Cardiac muscle cell (in vitro differentiated cells and primary cell): ENCODE data around the gene SNUPN. TPM values are rescaled to one million over a fixed set of nuclear protein-coding genes. Genes with fewer than 3 reads are reported as not detected.
"Not testable (repeated sequence)": the region's sequence is repeated elsewhere in the genome, so short reads cannot be mapped to it uniquely, and the experiment has no call there.

Experiments used
- DNase-seq, 2 donors: peaks; one replicate each; pipeline versions ENCODE4 v3.0.0 to v3.0.0-alpha.2; 2010 to 2017; ENCODE audit warnings: low read depth in 1 of 2, low spot score in 1 of 2
- H3K27ac ChIP-seq: fragments of 200-600 bp; sonication (generic); 2 replicates; pipeline ENCODE4 v1.5.1; 2016
- H3K27me3 ChIP-seq: fragments of 200-600 bp; sonication (generic); 2 replicates; pipeline ENCODE4 v1.6.0; 2016; ENCODE audit warnings: control low read depth
- H3K36me3 ChIP-seq: fragments of 200-600 bp; sonication (generic); 2 replicates; pipeline ENCODE4 v1.5.1; 2016; ENCODE audit warnings: control low read depth
- H3K4me1 ChIP-seq: fragments of 200-600 bp; sonication (generic); 2 replicates; pipeline ENCODE4 v1.8.1; 2017; ENCODE audit warnings: low read depth, mild to moderate bottlenecking, mixed run types
- H3K4me3 ChIP-seq: fragments of 200-600 bp; sonication (generic); 2 replicates; pipeline ENCODE4 v1.5.1; 2016; ENCODE audit warnings: mild to moderate bottlenecking
- H3K9me3 ChIP-seq: fragments of 200-600 bp; sonication (generic); 2 replicates; pipeline ENCODE4 v1.5.1; 2017; ENCODE audit warnings: low read depth, mild to moderate bottlenecking, control low read depth
- CTCF ChIP-seq: IDR thresholded peaks from 2 replicates; pipeline ENCODE4 v1.5.1; 2012; ENCODE audit warnings: low read depth, mild to moderate bottlenecking, low read length
- polyA plus RNA-seq: library from polyadenylated mRNA; unstranded; fragments of >200 nt; fragmentation: Nextera tagmentation; extraction: Ambion mirVana; gene quantifications from 2 replicates; pipeline ENCODE4 v1.2.1, GENCODE V29; 2016
- total RNA-seq: library from RNA; depleted of rRNA; stranded (reverse); fragments of >200 nt; gene quantifications from 2 replicates; pipeline ENCODE4 v1.2.3, GENCODE V29; 2016

The SNUPN gene
- total and polyA plus RNA-seq, 2 experiments from 2014 or later: 20.2 to 29.4 TPM

DNA sequence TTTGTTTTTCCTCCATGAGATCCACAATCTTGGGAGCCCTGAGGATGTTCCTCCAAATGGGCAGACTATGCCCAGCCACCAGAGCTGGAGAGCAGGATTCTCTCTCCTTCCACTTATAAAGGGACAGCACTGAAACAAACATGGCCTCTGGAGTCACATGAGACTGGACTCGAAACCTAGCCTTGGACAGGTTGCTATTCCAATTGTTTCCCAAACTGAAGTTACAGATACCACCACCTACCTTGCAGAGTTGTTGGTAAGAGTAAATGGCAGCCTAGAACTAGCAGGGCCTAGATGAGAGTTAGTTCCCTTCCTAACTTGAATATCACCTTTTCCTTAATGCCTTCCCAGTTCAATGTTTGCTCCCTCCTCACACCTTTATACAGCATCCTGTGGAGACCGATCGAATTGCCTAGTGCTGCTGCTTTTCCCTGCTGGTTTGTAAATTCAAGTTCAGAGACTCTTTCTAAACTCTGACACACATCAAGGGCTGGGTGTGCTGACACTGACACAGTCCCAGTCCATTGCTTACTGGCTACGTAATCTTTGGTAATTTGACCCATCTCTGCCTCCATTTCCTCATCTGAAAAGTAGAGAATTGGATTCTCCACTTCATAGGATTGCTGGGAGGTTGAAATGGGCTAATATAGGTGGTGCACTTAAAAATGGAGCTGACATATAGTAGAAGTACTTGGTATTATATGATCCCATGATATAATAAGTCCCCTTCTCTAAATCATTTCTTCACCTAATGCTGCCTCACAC, 11.9 kb upstream of the SNUPN start:
- H3K4me3 ChIP-seq: no peak overlapping the region
- H3K36me3 ChIP-seq: no peaks in the 10 kb centered on the region
- H3K9me3 ChIP-seq: no peaks in the 10 kb centered on the region
- H3K27ac ChIP-seq: no peak overlapping the region
- TF ChIP-seq CTCF: no peak
- H3K27me3 ChIP-seq: no peaks in the 10 kb centered on the region
- no peak for DNase-seq
- no peaks in the 10 kb centered on the region for H3K4me1 ChIP-seq

- no peak overlapping the region for H3K4me3 ChIP-seq
- H3K9me3 ChIP-seq: no peaks in the 10 kb centered on the region
- no peak for DNase-seq
- H3K27ac ChIP-seq: no peak overlapping the region
- no peaks in the 10 kb centered on the region for H3K4me1 ChIP-seq
- TF ChIP-seq CTCF: no peak
- H3K36me3 ChIP-seq: no peaks in the 10 kb centered on the region
- no peaks in the 10 kb centered on the region for H3K27me3 ChIP-seq
These were observed 10.5 kb upstream of the SNUPN start for GRCh38 chr15:75636026-75636425.

DNA sequence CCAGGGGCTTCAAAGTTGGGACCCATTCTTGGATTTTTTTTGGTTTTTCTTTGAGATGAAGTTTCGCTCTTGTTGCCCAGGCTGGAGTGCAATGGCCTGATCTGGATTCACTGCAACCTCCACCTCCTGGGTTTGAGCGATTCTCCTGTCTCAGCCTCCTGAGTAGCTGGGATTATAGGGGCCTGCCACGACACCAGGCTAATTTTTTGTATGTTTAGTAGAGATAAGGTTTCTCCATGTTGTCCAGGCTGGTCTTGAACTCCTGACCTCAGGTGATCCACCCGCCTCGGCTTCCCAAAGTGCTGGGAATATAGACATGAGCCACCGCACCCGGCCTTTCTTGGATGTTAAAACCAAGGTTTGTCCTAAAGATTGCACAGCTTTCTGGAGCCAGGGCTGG, 8.4 kb upstream of the SNUPN start:
- H3K4me3 ChIP-seq, H3K36me3 ChIP-seq, DNase-seq, H3K9me3 ChIP-seq, H3K4me1 ChIP-seq, H3K27me3 ChIP-seq: not testable (repeated sequence)
- H3K27ac ChIP-seq: peak overlapping the region; percentile 10

DNA sequence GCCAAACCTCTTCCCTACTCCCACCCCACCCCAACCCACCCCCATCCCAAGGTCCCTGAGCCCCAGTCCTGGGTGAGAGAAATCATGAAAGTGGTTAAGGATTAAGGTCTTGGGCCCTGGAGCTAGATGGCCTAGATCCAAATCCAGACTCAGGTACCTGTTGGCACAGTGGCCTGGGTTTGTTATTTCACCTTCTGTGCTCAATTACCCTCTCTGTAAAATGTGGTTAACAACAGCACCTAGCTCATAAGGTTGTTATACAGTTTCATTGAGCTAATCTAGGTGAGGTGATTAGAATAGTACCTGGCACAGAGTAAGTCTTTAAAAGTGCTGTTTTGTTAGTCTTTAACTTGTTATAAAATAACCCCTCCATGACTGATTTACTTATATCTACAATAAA, 6.4 kb upstream of the SNUPN start:
- no peak overlapping the region for H3K27ac ChIP-seq
- no peaks in the 10 kb centered on the region for H3K4me1 ChIP-seq
- no peak for DNase-seq
- no peaks in the 10 kb centered on the region for H3K27me3 ChIP-seq
- TF ChIP-seq CTCF: no peak
- H3K36me3 ChIP-seq: no peaks in the 10 kb centered on the region
- H3K9me3 ChIP-seq: no peaks in the 10 kb centered on the region
- no peak overlapping the region for H3K4me3 ChIP-seq

- TF ChIP-seq CTCF: no peak
- DNase-seq: no peak
- Histone ChIP-seq H3K27me3 (no peaks in the 10 kb centered on the region), H3K27ac (no peak overlapping the region), H3K9me3 (no peaks in the 10 kb centered on the region), H3K36me3 (peaks cover 7% of the 10 kb centered on the region), H3K4me1 (no peaks in the 10 kb centered on the region), H3K4me3 (no peak overlapping the region)
These were observed 3.0 kb downstream of the SNUPN start for GRCh38 chr15:75622505-75622904.

- Histone ChIP-seq H3K36me3 (peaks cover 7% of the 10 kb centered on the region), H3K27ac (no peak overlapping the region), H3K27me3 (no peaks in the 10 kb centered on the region), H3K4me1 (no peaks in the 10 kb centered on the region), H3K4me3 (no peak overlapping the region), H3K9me3 (no peaks in the 10 kb centered on the region)
- peak; percentile 35 for TF ChIP-seq CTCF
- peak in 1 of 2 donors; percentile 97 for DNase-seq
These were observed 4.6 kb downstream of the SNUPN start for GRCh38 chr15:75620841-75621391.
